ENCODE data around the gene DMBX1.

Gene DMBX1

DNA sequence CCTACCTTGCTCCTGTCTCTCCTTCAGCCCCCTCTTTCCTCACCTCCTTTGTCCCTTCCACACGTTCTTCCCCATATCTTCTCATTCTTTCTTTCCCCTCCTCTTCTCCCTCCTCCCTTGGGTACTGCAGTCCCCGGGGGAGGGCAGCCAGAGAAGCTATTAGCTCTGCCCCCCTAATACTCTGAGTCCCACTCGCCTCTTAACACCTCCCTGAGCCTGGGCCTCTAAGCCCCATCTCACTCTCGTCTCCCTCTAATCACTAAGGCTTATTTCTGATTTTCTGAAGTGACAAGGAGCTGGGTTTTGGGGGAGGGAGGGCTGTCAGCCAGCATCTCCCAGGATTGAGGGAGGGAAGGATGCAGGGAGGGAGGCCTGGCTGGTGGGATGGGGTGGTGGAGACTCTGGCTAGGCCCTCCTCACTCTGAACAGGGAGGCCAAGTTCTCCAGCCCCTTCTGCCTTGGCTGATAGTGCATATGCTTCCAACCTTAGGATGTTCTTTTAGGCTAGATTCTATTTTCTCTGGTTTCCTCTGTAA is 25.6 kb upstream of the DMBX1 start:
- TF ChIP-seq, protein P1, sequence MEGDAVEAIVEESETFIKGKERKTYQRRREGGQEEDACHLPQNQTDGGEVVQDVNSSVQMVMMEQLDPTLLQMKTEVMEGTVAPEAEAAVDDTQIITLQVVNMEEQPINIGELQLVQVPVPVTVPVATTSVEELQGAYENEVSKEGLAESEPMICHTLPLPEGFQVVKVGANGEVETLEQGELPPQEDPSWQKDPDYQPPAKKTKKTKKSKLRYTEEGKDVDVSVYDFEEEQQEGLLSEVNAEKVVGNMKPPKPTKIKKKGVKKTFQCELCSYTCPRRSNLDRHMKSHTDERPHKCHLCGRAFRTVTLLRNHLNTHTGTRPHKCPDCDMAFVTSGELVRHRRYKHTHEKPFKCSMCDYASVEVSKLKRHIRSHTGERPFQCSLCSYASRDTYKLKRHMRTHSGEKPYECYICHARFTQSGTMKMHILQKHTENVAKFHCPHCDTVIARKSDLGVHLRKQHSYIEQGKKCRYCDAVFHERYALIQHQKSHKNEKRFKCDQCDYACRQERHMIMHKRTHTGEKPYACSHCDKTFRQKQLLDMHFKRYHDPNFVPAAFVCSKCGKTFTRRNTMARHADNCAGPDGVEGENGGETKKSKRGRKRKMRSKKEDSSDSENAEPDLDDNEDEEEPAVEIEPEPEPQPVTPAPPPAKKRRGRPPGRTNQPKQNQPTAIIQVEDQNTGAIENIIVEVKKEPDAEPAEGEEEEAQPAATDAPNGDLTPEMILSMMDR (IDR thresholded peaks at IDR 0.05; ENCODE audit: low read length) = no peak
- no peak for TF ChIP-seq EZH2 (IDR thresholded peaks at IDR 0.05; ENCODE audit: borderline replicate concordance, low read length)
- Histone ChIP-seq H3K4me2 (ENCODE audit: low read length) (no peak overlapping the region), H3K27ac (ENCODE audit: low read depth, low read length, poor library complexity, severe bottlenecking) (no peak overlapping the region), H3K79me2 (ENCODE audit: insufficient read depth, low read length) (no peaks in the 10 kb centered on the region), H4K20me1 (ENCODE audit: insufficient read depth, low read length) (no peaks in the 10 kb centered on the region), H3K9me2 (ENCODE audit: low read depth, low read length) (no peaks in the 10 kb centered on the region), H3K36me3 (ENCODE audit: insufficient read depth, low read length) (no peaks in the 10 kb centered on the region), H3F3A (ENCODE audit: insufficient read depth, low read length) (no peaks in the 10 kb centered on the region), H3K9me3 (ENCODE audit: low read length) (no peaks in the 10 kb centered on the region), H3K27me3 (ENCODE audit: insufficient read depth, low read length) (peaks cover 10% of the 10 kb centered on the region; the same call in 1 of the 2 replicates), H3K9ac (ENCODE audit: low read length) (no peak overlapping the region), H3K4me1 (ENCODE audit: insufficient read depth, low read length, severe bottlenecking) (peaks cover 10% of the 10 kb centered on the region), H3K4me3 (ENCODE audit: low read depth, low read length, poor library complexity, severe bottlenecking) (no peak overlapping the region), H2AFZ (ENCODE audit: low read length) (no peak overlapping the region)

DNA sequence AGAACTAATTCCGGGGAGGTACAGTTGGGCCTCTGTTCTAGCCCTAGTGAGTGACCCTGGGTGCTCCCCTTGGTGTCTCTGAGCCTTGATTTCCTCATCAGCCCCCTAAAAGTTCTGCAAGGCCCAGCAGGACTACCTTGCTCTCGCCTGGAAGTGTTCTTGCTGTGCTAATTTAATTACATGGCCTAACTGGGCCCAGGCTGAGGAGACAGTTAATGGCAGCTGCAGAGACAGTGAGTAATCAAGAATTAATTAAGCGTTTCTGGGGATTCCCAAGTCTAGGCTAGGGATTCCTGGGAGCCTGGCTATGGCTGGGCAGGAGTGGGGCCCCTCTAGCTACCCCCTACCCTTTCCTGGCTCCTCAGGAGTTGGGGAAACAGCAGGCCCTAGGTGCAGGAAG is 24.7 kb upstream of the DMBX1 start:
- Histone ChIP-seq H3K27me3 (ENCODE audit: insufficient read depth, low read length) (peaks cover 5% of the 10 kb centered on the region; the same call in 1 of the 2 replicates), H3K4me2 (ENCODE audit: low read length) (no peak overlapping the region), H3K4me1 (ENCODE audit: insufficient read depth, low read length, severe bottlenecking) (peaks cover 10% of the 10 kb centered on the region), H3F3A (ENCODE audit: insufficient read depth, low read length) (no peaks in the 10 kb centered on the region), H3K9ac (ENCODE audit: low read length) (no peak overlapping the region), H3K27ac (ENCODE audit: low read depth, low read length, poor library complexity, severe bottlenecking) (no peak overlapping the region), H2AFZ (ENCODE audit: low read length) (no peak overlapping the region), H4K20me1 (ENCODE audit: insufficient read depth, low read length) (no peaks in the 10 kb centered on the region), H3K9me3 (ENCODE audit: low read length) (no peaks in the 10 kb centered on the region), H3K36me3 (ENCODE audit: insufficient read depth, low read length) (no peaks in the 10 kb centered on the region), H3K4me3 (ENCODE audit: low read depth, low read length, poor library complexity, severe bottlenecking) (no peak overlapping the region), H3K9me2 (ENCODE audit: low read depth, low read length) (no peaks in the 10 kb centered on the region), H3K79me2 (ENCODE audit: insufficient read depth, low read length) (no peaks in the 10 kb centered on the region)
- no peak for TF ChIP-seq EZH2 (IDR thresholded peaks at IDR 0.05; ENCODE audit: borderline replicate concordance, low read length)
- TF ChIP-seq, protein P1 (IDR thresholded peaks at IDR 0.05; ENCODE audit: low read length) = no peak

DNA sequence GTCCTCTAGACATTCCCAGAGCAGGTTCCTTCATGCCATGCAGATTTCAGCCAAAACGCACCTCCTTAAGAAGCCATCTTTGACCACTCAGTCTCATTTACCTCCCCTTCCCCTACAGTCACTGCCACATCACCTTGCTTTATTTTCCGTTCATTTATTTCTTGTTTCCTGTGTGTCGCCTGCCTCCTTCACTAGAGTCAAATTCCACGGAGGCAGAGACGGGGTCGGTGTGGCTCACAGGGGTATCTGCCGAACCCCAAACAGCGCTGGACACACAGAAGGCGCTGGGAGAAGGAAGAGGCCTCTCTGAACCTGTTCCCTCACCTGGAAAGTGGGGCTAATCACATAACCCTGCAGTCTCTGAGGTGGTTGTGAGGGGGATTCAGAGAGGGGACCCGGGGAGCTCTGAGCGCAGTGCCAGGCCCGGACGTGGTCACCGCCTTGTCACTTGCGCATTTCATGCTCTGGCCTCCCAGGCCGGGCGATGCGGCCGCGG is 23.6 kb upstream of the DMBX1 start:
- peaks cover 10% of the 10 kb centered on the region for H3K4me1 ChIP-seq (ENCODE audit: insufficient read depth, low read length, severe bottlenecking)
- peak overlapping the region; percentile 15; the same call in 1 of the 2 replicates for H3K9ac ChIP-seq (ENCODE audit: low read length)
- H3K9me3 ChIP-seq (ENCODE audit: low read length) = no peaks in the 10 kb centered on the region
- peak overlapping the region; percentile 62 for H3K4me3 ChIP-seq (ENCODE audit: low read depth, low read length, poor library complexity, severe bottlenecking)
- no peaks in the 10 kb centered on the region for H3K36me3 ChIP-seq (ENCODE audit: insufficient read depth, low read length)
- no peak overlapping the region for H2AFZ ChIP-seq (ENCODE audit: low read length)
- H3K27ac ChIP-seq (ENCODE audit: low read depth, low read length, poor library complexity, severe bottlenecking) = no peak overlapping the region
- TF ChIP-seq EZH2 (IDR thresholded peaks at IDR 0.05; ENCODE audit: borderline replicate concordance, low read length) = no peak
- TF ChIP-seq, protein P1 (IDR thresholded peaks at IDR 0.05; ENCODE audit: low read length) = no peak
- no peaks in the 10 kb centered on the region for H3F3A ChIP-seq (ENCODE audit: insufficient read depth, low read length)
- peak overlapping the region; percentile 89 for H3K4me2 ChIP-seq (ENCODE audit: low read length)
- no peaks in the 10 kb centered on the region for H3K9me2 ChIP-seq (ENCODE audit: low read depth, low read length)
- no peaks in the 10 kb centered on the region for H4K20me1 ChIP-seq (ENCODE audit: insufficient read depth, low read length)
- no peaks in the 10 kb centered on the region for H3K79me2 ChIP-seq (ENCODE audit: insufficient read depth, low read length)
- H3K27me3 ChIP-seq (ENCODE audit: insufficient read depth, low read length) = no peaks in the 10 kb centered on the region
